ENCODE data around the gene TGFBRAP1. TPM values are rescaled to one million over a fixed set of nuclear protein-coding genes. Genes with fewer than 3 reads are reported as not detected.

The TGFBRAP1 gene
- total RNA-seq, 2 donors from 2014 or later, result 26.0 to 30.7 TPM

DNA sequence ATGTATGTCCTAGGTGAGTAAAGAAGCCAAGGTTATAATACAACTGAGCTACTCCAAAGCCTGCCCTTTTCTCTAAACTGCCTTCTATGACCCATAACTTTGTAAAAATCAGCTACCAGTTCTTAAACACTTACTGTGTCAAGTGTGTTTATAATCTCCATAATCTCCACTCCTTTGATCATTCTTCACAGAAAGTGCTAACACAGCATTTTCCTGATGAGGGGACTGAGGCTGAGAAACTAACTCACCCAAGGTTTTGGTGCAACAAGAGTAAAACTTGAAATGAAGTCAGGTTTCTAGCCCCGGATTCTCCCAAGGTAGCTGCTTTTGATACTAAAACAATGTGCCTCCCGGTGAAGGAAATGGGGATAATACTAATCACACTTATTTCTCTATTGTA lies 5.9 kb upstream of the TGFBRAP1 start:
- Histone ChIP-seq H3K27me3 (replicated peaks; ENCODE audit: insufficient read depth) (no peaks in the 10 kb centered on the region), H3K27ac (no peak overlapping the region), H3K4me3 (no peak overlapping the region), H3K9me3 (no peaks in the 10 kb centered on the region), H3K36me3 (peaks cover 4% of the 10 kb centered on the region), H3K4me1 (ENCODE audit: control insufficient read depth in 1 of 2, low read depth in 2 of 2) (peaks cover 6 to 25% of the 10 kb centered on the region in 2 donors)
- TF ChIP-seq, protein P1, sequence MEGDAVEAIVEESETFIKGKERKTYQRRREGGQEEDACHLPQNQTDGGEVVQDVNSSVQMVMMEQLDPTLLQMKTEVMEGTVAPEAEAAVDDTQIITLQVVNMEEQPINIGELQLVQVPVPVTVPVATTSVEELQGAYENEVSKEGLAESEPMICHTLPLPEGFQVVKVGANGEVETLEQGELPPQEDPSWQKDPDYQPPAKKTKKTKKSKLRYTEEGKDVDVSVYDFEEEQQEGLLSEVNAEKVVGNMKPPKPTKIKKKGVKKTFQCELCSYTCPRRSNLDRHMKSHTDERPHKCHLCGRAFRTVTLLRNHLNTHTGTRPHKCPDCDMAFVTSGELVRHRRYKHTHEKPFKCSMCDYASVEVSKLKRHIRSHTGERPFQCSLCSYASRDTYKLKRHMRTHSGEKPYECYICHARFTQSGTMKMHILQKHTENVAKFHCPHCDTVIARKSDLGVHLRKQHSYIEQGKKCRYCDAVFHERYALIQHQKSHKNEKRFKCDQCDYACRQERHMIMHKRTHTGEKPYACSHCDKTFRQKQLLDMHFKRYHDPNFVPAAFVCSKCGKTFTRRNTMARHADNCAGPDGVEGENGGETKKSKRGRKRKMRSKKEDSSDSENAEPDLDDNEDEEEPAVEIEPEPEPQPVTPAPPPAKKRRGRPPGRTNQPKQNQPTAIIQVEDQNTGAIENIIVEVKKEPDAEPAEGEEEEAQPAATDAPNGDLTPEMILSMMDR (IDR thresholded peaks at IDR 0.05), result no peak
- DNase-seq (ENCODE audit: low spot score), result no peak
- ATAC-seq (ENCODE audit: insufficient number of reproducible peaks, low FRiP score, low read depth), result no peak

DNA sequence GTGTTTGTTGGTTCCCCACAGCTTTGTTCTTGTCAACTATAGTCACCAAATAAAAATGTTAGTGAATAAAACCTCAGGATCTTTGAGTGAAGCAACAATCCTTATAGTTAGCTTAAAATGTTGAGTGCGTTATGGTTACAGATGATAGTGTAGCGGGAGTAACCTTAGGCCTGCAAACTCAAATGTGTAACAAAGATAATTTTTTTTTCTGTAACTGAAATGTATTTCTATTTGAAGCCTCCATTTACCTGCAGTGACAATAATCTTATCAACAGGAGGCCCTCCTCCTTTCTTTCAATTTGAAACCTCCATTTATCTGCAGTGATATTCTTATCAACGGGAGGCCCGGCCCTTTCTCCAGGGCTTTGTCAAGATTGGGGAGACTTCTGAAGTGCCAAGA lies 4.7 kb upstream of the TGFBRAP1 start:
- Histone ChIP-seq H3K9me3 (no peaks in the 10 kb centered on the region), H3K4me3 (no peak overlapping the region), H3K36me3 (no peaks in the 10 kb centered on the region), H3K27ac (no peak overlapping the region), H3K4me1 (ENCODE audit: control insufficient read depth in 1 of 2, low read depth in 2 of 2) (peaks cover 9 to 30% of the 10 kb centered on the region in 2 donors), H3K27me3 (replicated peaks; ENCODE audit: insufficient read depth) (no peaks in the 10 kb centered on the region)
- no peak for ATAC-seq (ENCODE audit: insufficient number of reproducible peaks, low FRiP score, low read depth)
- TF ChIP-seq, protein P1 (IDR thresholded peaks at IDR 0.05), result no peak
- DNase-seq (ENCODE audit: low spot score), result no peak

DNA sequence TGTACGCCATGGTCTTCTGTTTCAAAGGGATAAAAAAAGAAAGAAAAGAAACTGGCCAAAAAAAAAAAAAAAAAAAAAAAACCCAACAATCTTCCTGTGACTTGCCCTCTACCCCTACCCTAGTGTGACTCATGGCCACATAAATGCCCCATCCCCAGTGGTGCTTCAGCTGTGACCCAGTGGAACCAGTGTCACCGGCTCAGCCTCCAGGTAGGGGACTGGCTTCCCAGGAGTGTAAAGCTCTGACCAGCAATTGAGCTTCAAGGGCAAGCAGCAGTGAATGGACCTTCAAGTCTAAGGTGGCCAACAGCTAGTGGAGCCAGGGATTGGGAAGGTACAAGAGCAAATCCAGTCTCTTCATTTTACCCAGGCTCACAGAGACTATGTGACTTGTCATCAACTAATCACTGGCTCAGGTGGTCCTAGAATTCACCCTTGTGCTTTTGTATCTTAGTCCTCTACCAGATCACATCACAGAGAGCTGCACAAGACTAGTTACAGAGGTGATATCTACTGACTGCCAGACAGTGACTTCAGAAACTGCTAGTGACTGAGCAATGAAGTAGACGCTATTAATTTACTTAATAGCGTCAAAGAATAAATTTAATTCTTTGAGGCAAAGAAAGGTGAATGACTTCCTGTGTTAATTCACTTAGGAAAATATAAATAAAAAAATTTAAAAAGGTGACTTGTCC lies 1.3 kb upstream of the TGFBRAP1 start:
- Histone ChIP-seq H3K9me3 (no peaks in the 10 kb centered on the region), H3K4me3 (no peak overlapping the region), H3K27ac (peak overlapping the region in 1 of 2 donors; percentile 86), H3K36me3 (no peaks in the 10 kb centered on the region), H3K4me1 (ENCODE audit: control insufficient read depth in 1 of 2, low read depth in 2 of 2) (peaks cover 9 to 26% of the 10 kb centered on the region in 2 donors), H3K27me3 (replicated peaks; ENCODE audit: insufficient read depth) (no peaks in the 10 kb centered on the region)
- TF ChIP-seq, protein P1 (IDR thresholded peaks at IDR 0.05), result no peak
- no peak for DNase-seq (ENCODE audit: low spot score)
- ATAC-seq (ENCODE audit: insufficient number of reproducible peaks, low FRiP score, low read depth), result no peak

DNA sequence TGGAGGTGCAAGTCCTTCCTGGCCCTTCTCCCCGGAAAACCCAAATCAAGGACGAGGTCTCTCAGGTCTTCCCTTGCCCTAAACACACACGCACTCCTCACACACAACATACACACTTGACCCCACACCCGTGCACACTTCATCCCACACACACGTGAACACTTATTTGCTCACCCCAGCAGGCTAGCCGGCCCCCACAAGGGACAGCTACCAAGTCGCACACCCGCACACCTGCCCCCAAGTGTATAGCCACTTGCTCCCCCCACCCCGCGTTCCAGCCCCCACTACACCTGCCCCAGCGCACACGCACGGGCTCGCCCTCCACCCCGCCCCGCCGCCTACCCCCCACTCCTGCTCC lies 359 bp downstream of the TGFBRAP1 start:
- ATAC-seq (ENCODE audit: insufficient number of reproducible peaks, low FRiP score, low read depth), result peak; percentile 11
- H3K4me3 ChIP-seq, result peak overlapping the region; percentile 78
- no peaks in the 10 kb centered on the region for H3K27me3 ChIP-seq (replicated peaks; ENCODE audit: insufficient read depth)
- H3K27ac ChIP-seq, result peak overlapping the region; percentile 60 to 76
- TF ChIP-seq, protein P1 (IDR thresholded peaks at IDR 0.05), result no peak
- no peak for DNase-seq (ENCODE audit: low spot score)
- H3K36me3 ChIP-seq, result no peaks in the 10 kb centered on the region
- no peaks in the 10 kb centered on the region for H3K9me3 ChIP-seq
- peaks cover 9 to 26% of the 10 kb centered on the region in 2 donors for H3K4me1 ChIP-seq (ENCODE audit: control insufficient read depth in 1 of 2, low read depth in 2 of 2)

DNA sequence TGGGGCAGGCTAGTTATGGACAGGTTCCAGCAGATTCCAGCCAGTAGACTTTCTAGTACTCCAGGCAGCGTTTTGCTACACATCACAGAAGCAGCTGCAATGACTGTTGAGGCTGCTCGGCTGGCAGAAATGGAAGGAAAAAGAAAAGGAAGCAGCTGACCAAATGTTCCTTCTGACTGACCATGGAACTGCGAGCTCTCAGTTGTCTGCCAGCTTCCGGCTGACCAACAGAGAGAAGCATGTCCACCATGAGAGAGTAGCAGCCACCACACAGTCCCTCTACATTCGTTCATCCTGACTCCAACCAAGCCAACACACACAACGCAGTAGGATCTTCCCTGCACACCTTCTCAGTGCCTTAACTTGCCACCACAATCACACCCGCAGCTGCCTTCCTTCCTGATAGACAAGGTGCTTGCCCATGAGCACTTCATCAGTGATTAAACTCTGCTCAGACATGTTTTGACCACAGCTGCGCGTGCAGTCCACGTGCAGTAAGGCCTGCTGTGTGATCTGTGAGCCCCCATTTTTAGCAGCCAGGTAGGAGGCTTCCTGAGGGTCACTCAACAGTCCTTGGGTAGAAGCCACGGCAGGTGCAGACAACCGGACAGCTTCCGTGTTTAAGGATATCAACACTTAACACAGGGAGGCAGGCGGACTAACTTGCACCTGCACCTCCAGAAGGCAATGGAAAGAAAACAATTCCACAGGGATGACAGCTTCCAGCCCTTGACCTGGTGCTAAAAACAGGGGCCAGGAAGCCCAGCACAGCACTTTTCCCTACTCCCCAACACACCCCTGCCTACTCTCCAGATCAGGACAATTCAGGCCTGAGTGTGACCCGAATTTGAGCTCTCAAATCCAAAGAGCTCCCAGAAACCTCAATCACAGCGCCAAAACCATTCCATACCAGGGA lies 996 bp downstream of the TGFBRAP1 start:
- Histone ChIP-seq H3K9me3 (no peaks in the 10 kb centered on the region), H3K27me3 (replicated peaks; ENCODE audit: insufficient read depth) (no peaks in the 10 kb centered on the region), H3K4me3 (peak overlapping the region; percentile 78), H3K4me1 (ENCODE audit: control insufficient read depth in 1 of 2, low read depth in 2 of 2) (peaks cover 9 to 26% of the 10 kb centered on the region in 2 donors), H3K27ac (peak overlapping the region; percentile 60 to 76), H3K36me3 (no peaks in the 10 kb centered on the region)
- no peak for ATAC-seq (ENCODE audit: insufficient number of reproducible peaks, low FRiP score, low read depth)
- TF ChIP-seq, protein P1 (IDR thresholded peaks at IDR 0.05), result no peak
- DNase-seq (ENCODE audit: low spot score), result no peak
